ENCODE measurements around the gene WASF2. TPM values are rescaled to one million over a fixed set of nuclear protein-coding genes. Genes with fewer than 3 reads are reported as not detected.

The WASF2 gene
- total and polyA plus RNA-seq, 2 of the 13 experiments (the other 11 are each of a cell fraction or from before 2014, with no cell fraction given): 10.4 to 27.7 TPM

DNA sequence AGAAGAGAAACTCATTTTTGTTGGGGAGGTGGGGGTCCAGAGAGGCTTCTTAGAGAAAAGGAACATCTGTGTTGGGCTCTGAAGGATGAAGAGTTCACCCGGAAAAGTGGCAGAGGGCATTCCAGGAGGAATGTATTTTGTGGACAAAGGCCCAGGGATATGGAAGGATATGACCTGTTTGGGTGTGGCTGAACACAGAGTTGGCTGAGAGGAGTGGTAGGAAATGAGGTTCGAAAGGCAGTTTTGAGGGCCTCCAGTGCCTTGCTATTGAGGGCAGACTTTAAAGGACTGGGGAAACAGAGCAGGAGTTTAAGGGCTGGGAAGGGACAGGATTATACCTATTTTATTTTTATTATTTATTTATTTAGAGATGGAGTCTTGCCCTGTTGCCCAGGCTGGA is 27.3 kb upstream of the WASF2 start:
- POLR2A ChIA-PET: interaction anchor here (0.6 to 1.4 kb wide), 3 partner anchors 23 to 90 kb away, joined by 3 to 6 read pairs (median 5); no protein-coding TSS in a partner anchor
- no peak overlapping the region for H3K9ac ChIP-seq (ENCODE audit: insufficient read depth, low read depth, low read length)
- WGBS (ENCODE audit: low lambda C conversion rate): 49% methylated on average over 2 of the region's 2 CpGs

More for the DNA sequence above, 27.3 kb upstream of the WASF2 start:
- no peaks in the 10 kb centered on the region for H4K20me1 ChIP-seq (ENCODE audit: insufficient read depth, low read length)
- no peak overlapping the region for H3K27ac ChIP-seq (ENCODE audit: extremely low read length, insufficient read depth, low read length)
- no peaks in the 10 kb centered on the region for H3K27me3 ChIP-seq (ENCODE audit: control insufficient read depth in 1 of 2, insufficient read depth in 2 of 2, low read length in 2 of 2)
- H3K4me1 ChIP-seq (ENCODE audit: insufficient read depth, low read length): peaks cover 91% of the 10 kb centered on the region
- H2AFZ ChIP-seq (ENCODE audit: low read length): no peak overlapping the region
- in situ Hi-C loops (cut with HindIII; ENCODE audit: extremely low pct_ligation_motif_present, low pct_unique_long_range_greater_than_20kb): no loop called here
- H3K4me2 ChIP-seq (ENCODE audit: low read depth, low read length): 0 out of 2 replicates have a peak overlapping the region, but pooled peaks have one; percentile 95
- no peaks in the 10 kb centered on the region for H3K36me3 ChIP-seq (replicated peaks in 1 of 2; ENCODE audit: control insufficient read depth in 1 of 2, insufficient read depth in 2 of 2, low read length in 2 of 2)
- no peaks in the 10 kb centered on the region for H3K79me2 ChIP-seq (ENCODE audit: insufficient read depth, low read length)
- FAIRE-seq: no peak
- TF ChIP-seq, protein P1, sequence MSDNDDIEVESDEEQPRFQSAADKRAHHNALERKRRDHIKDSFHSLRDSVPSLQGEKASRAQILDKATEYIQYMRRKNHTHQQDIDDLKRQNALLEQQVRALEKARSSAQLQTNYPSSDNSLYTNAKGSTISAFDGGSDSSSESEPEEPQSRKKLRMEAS (IDR thresholded peaks at IDR 0.05): no peak
- no peak for TF ChIP-seq ZNF432 (CRISPR knock-in tag; IDR thresholded peaks at IDR 0.05; ENCODE audit: borderline replicate concordance)
- no peak for TF ChIP-seq ZKSCAN5 (CRISPR knock-in tag; IDR thresholded peaks at IDR 0.05)
- no peak for TF ChIP-seq ZNF589 (CRISPR knock-in tag; conservative IDR thresholded peaks at IDR 0.05)
- TF ChIP-seq HDAC2 (CRISPR knock-in tag; IDR thresholded peaks at IDR 0.05): no peak
- TF ChIP-seq SMAD1 (CRISPR knock-in tag; IDR thresholded peaks at IDR 0.05; ENCODE audit: borderline replicate concordance, low read depth): no peak
- TF ChIP-seq EHMT2 (IDR thresholded peaks at IDR 0.05; ENCODE audit: borderline replicate concordance, low read depth, low read length): no peak
- no peak for TF ChIP-seq DBP (CRISPR knock-in tag; IDR thresholded peaks at IDR 0.05; ENCODE audit: not compliant biosample characterization)
- TF ChIP-seq ARNTL (CRISPR knock-in tag; IDR thresholded peaks at IDR 0.05): no peak
- TF ChIP-seq, protein P2, sequence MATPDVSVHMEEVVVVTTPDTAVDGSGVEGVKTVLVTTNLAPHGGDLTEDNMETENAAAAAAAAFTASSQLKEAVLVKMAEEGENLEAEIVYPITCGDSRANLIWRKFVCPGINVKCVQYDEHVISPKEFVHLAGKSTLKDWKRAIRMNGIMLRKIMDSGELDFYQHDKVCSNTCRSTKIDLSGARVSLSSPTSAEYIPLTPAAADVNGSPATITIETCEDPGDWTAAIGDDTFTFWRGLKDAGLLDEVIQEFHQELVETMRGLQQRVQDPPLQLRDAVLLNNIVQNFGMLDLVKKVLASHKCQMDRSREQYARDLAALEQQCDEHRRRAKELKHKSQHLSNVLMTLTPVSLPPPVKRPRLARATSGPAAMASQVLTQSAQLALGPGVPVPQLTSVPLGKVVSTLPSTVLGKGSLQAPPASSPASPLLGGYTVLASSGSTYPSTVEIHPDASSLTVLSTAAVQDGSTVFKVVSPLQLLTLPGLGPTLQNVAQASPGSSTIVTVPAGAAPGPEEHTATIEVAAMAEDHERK (CRISPR knock-in tag; IDR thresholded peaks at IDR 0.05; ENCODE audit: low read depth): no peak
- no peak for TF ChIP-seq ZNF546 (CRISPR knock-in tag; conservative IDR thresholded peaks at IDR 0.05)
- ATAC-seq: no peak
- no peak for DNase-seq (ENCODE audit: low spot score)
- CTCF ChIA-PET (ENCODE audit: low intra/inter-chr PET ratio, low total read pairs): no interaction called here
- no TSS peak for BruUV-seq (replicated peaks)
- intact Hi-C loops (cut with micrococcal nuclease; ENCODE audit: unreplicated experiment): no loop called here
- H3K4me3 ChIP-seq (replicated peaks in 1 of 3; ENCODE audit: insufficient read depth in 1 of 3, low read depth in 2 of 3, low read length in 3 of 3): no peak overlapping the region
- H3K9me3 ChIP-seq (ENCODE audit: low read length): no peaks in the 10 kb centered on the region
